ENCODE results near the gene SLC2A4RG.

SLC2A4RG gene

DNA sequence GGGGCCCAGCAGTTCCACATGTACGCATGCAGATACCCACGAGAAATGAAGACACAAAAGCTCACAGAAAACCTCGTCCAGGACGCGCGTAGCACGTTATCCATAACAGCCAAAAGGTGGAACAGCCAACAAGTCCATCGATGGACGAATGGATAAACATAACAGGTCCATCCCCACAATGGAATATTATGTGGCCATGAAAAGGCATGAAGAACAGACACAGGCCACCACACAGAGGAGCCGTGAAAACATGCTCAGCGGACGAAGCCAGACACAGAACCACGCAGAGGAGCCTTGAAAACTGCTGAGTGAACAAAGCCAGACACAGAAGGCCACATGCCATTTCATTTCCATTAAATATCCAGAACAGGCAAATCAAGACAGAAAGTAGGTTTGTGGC lies 38.0 kb downstream of the SLC2A4RG start:
- no peak for DNase-seq (ENCODE audit: low read depth)

GRCh38 chr20:63778034-63778752 lies 38.6 kb downstream of the SLC2A4RG start:
- no peak for DNase-seq (ENCODE audit: low read depth)

DNA sequence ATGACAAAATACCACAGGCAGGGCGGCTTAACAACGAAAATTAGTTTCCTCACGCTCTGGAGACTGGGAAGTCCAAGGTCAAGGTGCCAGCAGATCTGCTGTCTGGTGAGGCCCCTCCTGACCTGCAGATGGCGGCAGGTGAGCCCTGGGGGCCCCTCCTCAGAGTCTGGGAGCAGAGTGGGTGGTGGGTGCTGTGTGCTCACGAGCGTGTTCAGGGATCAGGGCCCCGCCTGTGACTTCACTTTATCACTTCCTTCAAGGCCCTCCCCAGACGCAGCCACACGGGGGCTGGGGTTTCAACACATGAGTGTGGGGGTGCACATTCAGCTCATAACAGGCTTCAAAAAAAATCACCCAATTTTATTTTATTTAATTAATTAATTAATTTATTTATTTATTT lies 39.3 kb downstream of the SLC2A4RG start:
- no peak for DNase-seq (ENCODE audit: low read depth)

DNA sequence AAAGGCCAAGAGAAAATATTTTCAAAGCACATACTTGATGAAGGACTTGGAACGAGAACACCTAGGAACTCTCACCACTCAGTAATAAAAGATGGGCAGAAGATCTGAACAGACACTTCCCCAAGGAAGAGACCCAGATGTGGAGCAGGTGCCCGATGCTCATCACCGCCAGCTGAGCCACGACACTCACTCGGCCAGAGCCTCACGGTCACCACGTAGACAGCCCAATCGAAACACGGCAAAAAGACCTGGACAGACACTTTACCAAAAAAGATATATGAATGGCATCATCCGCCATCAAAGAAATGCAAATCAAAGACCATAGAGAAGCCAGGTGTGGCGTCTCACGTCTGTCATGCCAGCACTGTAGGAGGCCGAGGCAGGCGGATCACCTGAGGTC lies 41.6 kb downstream of the SLC2A4RG start:
- no peak for DNase-seq (ENCODE audit: low read depth)

- peak; percentile 16 for DNase-seq (ENCODE audit: low read depth)
Measured at GRCh38 chr20:63782051-63782471, 42.5 kb downstream of the SLC2A4RG start.

DNA sequence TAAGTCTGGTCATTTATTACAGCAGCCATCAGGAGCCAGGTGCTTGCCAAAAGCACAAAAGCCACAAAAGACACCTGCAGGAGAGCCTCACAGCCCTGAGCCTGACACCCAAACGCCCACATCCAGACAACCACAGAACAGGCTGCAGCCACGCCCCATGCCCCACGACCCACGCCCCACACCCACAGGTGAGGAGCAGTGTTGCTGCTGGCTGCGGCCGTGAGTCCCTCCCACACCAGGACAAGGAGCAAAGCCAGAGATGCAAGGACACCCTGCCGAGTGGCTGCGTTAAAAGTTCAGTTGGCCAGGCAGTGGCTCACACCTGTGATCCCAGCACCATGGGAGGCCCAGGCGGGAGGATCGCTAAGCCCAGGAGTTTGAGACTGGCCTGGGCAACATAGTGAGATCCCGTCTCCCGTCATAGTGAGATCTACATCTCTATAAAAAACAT lies 43.0 kb downstream of the SLC2A4RG start:
- DNase-seq (ENCODE audit: low read depth) = no peak

DNA sequence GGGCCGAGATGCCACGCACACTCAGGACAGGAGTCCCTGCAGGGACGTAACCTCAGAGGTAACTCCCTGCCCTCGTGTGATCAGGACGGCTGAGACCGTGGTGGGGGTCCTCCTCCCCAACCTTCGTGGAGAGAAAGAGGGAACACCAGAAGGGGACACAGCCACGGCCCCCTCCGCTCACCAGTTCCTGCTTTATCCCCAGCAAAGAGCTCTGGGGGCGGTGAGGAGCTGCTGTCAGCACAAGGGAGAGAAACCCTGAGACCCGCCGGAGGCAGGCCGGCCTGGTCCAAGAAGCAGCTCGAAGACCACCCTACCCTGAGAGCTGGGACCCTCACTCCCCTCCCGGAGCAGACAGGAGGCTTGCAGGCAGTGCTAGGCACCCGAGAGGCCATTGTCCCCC lies 44.4 kb downstream of the SLC2A4RG start:
- DNase-seq (ENCODE audit: low read depth) = no peak

GRCh38 chr20:63785691-63786131 lies 46.1 kb downstream of the SLC2A4RG start:
- DNase-seq (ENCODE audit: low read depth) = no peak

DNA sequence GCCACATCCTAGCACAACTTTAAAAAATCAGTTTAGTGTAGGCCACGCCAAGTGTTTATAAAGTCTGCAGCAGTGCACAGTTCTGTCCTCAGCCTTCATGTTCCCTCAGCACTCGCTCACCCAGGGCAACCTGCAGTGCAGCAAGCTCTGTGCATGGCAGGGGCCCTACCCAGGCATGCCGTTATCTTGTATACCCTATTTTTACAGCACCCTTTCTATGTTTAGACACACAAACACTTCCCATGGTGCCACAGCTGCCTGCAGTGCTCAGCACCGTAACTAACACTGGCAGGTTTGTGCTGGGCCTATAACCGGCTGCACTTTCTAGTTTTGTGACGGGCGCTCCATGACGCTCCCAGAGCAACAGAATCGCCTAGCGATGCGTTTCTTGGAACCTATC lies 47.7 kb downstream of the SLC2A4RG start:
- DNase-seq (ENCODE audit: low read depth) = no peak

GRCh38 chr20:63787749-63788148 lies 48.2 kb downstream of the SLC2A4RG start:
- DNase-seq (ENCODE audit: low read depth) = no peak

- DNase-seq (ENCODE audit: low read depth) = no peak
Measured at GRCh38 chr20:63789836-63790571, 50.4 kb downstream of the SLC2A4RG start.

- DNase-seq (ENCODE audit: low read depth) = no peak
Measured at GRCh38 chr20:63790572-63791168, 51.1 kb downstream of the SLC2A4RG start.

DNA sequence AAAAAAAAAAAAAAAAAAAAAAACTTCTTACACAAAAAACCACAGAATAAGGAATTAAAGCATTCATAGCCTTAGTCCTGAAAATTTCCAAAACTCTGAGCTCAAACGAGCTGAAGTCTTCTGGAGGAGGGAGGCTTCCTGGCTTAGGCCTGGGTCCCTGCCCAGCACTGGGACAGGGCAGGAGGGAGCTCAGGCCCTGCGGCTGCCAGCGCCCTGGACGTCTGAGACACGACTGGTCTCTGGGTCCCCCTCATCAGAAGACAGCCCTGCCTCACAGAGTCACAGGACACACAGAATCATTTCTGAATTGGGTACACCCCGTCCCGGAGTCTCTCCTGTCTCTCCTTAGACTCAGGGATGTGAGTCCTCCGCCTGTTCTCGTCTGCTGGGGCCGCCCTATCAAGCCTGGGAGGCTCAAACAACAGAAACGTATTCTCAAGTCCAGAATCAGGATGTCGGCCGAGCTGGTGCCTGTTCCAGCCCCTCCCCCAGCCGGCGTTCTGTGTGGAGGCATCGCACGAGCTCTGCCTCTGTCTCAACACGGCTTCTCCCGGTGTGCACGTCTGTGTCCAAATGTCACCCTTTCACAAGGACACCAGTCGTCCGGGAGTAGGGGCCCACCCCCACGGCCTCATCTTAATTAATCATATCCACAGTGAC lies 52.1 kb downstream of the SLC2A4RG start:
- no peak for DNase-seq (ENCODE audit: low read depth)

DNA sequence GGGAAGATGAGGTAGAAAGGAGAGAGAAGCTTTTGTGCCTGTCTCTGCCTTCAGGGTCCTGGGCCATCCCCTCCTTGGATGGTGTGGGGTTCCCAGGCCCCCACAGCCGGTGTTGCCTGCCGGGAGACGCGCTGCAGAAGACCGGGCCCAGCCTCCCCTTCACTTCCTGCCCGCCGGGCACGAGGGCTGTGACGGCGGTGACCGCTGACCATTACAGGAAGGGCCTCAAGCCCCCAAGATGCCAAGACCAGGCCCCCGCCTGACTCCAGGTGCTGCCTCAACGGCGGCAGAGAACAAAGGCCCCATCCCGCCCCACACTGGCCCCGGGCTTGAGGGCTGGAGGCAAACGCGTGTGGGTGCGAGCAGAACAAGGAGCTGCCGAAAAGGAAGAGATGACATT lies 53.3 kb downstream of the SLC2A4RG start:
- DNase-seq (ENCODE audit: low read depth) = no peak

Measured in activated T-cell treated with anti-CD3 and anti-CD28 coated beads for 24 hours (primary cell).